GM19324 (cell line): Measurements from ENCODE around the gene FBRSL1.
"Not testable (repeated sequence)": the region's sequence is repeated elsewhere in the genome, so short reads cannot be mapped to it uniquely, and the experiment has no call there.

ENCODE experiments used
- ATAC-seq: cut with Tn5 transposase; IDR thresholded peaks from one replicate; pipeline ENCODE4 v1.9.1; 2021; ENCODE audit warnings: mild to moderate bottlenecking, moderate library complexity; ENCODE audit not compliant: unreplicated experiment, low FRiP score

Gene FBRSL1

DNA sequence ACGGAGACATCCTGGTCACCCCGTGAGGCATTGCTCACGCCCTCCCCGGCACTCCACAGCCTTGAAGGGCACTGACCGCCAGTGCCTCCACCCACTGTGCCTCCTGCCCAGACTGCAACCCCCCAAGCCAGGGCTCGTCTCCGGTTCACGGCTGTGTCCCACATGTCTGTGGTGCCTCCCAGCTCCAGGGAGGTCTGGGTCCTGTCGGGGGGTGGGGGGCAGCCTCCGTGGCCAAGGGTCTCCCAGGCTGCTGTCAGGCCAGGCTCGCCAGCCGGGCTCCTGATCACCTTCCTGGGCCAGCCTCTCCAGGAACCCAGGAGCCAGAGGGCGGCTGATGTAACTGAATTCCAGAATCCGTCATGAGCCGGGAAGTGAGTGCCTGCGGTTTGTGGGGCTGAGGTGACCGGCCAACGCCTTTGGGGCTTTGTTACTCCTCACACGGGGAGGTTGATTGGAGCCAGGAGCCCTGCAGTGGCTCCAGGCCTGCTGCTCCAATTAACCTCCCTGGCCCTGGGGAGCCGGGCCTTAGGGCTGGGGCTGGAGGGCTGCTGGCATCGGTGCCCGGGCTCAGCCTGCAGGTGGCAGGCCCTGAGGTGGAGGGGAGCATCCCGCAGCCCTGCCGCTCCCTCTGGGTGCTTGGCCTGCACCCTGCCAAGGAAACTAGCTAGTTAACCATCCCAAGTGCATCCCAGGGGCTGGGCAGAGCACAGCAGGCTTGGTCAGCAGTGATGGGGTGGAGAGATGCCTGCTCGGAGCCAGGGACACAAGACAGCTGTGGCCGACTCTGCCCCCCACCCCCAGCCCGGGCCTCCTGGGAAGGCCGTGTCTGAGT lies 36.4 kb upstream of the FBRSL1 start:
- no peak for ATAC-seq

DNA sequence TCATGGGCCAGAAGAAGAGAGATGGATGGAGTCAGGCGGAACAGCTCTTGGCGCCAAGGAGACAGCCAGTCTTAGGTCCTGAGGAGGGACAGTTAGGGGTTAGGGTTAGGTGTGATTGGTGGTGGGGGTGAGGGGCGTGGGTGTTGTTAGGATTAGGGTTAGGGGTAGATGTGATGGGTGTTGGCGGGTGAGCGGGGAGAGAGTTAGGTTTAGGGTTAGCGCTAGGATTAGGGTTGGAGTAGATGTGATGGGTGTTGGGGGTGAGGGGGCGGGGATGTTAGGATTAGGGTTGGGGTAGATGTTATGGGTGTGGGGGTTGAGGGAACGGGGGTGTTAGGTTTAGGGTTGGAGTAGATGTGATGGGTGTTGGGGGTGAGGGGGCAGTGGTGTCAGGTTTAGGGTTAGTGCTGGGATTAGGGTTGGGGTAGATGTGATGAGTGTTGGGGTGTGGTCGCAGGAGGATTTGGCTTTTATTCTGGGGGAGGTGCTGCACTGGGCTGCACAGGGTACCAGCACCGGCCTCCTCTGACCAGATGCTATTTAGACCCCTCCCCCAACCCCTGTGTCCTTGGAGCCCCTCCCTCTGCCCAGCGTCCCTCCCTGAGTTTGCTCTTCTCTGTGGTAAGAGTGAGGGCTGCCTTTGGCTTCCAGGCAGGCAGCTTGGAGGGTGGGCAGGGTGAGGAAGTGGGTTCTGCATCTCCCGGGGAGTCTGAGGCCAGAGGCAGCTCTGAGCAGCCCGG lies 35.6 kb upstream of the FBRSL1 start:
- no peak for ATAC-seq

DNA sequence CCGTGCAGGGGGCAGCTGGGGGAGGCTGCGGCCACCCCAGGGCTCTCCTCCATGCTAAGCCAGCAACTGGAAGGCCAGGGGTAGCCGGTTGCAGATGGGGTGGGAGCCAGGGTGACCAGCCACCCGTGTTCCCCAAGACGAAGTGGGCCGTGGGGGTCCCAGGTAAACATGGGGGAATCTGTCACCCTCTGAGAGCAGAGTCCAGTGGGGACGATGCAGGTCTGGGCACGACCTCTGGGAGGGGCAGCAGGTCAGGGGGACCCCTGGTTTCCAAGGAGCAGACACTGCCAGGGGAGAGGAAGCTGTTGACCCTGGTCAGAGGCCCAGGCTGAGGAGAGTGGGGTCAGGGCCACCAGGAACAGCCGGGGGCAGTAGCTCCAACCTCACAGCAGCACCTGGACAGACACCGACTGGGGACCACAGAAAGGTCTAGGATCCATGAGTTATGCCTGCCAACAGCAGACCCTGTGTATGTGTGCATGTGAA lies 35.0 kb upstream of the FBRSL1 start:
- ATAC-seq: no peak

DNA sequence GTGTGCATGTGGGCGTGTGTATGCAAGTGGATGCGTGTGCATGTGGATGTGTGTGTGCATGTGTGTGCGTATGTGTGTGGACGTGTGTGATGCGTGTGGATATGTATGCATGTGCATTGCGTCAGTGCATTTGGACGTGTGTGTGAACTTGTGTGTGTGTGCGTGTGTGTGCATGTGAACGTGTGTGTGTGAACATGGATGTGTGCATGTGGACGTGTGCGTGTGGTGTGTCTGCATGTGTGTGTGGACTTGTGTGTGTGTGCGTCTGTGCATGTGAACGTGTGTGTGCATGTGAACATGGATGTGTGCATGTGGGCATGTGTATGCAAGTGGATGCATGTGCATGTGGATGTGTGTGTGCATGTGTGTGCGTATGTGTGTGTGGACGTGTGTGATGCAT lies 34.4 kb upstream of the FBRSL1 start:
- ATAC-seq: no peak

DNA sequence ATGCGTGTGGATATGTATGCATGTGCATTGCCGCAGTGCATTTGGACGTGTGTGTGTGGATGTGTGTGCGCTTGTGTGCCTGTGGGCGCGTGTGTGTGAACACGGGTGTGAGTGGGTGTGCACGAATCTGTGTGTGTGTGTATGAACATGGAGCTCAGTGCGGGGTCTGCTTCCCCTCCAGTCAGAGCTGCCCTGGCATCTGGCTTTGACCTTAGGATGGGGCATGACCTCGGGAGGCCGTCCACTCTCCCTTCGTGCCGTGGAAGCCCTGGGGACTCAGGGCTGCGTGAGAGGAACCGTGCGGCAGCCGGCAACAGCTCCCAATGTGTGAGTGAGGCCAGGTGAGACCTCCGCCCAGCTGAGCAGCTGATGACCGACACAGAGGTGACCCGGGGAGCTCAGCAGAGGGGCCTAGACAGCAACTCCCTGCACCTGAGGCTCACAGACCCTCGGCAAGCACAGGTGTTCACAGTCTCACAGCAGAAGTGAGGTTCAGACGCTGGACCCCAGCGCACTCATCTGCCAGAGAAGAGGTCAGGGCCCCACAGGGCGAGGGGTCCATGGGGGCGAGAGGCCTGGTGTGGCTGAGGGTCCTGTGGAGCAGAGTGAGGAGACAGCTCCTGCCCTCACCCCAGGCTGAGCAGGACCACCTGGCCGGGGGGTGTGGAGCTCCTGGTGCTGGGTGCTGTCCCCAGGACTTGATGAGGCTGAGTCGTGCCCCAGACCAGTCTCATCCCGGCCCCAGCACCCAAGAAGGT lies 33.6 kb upstream of the FBRSL1 start:
- no peak for ATAC-seq

DNA sequence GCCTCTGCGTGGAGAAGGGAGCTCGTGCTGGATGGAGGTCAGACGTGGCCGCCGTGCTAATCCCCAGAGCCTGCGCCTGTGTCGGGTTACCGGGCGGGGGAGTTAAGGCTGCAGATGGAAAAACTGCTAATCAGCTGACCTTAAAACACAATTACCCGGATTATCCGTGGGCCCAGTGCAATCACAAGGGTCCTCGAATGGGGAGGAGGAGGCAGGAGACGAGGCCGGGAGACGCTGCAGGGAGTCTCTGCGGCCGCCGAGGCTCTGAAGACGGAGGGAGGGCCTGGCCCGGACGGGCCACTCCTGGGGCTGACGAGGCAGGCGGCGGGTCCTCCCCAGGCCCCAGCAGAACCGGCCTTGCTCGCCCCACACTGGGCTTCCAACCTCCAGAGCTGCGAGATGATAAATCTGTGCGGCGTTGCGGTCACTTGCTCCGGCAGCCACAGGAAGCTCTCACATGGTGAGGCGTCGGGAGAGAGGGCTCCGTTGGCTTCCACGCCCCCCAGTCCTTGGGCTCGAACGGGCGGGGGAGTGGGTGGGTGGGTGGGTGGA lies 32.9 kb upstream of the FBRSL1 start:
- ATAC-seq: no peak

DNA sequence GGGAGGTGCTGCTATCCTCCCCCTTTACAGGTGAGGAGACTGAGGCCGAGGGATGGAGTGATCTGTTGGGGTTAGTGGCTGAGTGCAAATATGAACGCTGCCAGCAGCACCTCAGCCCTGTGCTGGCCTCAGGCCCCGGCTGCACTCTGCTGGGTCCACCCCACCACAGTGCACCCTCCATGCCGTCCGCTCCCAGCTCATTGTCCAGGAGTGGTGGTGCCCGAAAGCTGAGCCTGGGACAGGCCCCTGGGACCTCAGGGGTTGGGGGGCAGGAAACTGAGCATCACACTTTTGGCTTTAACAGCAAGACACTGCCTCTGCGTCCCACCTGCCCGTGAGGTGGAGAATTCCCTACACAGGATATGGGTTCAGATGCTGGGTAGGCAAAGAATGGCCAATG lies 31.5 kb upstream of the FBRSL1 start:
- ATAC-seq: no peak

DNA sequence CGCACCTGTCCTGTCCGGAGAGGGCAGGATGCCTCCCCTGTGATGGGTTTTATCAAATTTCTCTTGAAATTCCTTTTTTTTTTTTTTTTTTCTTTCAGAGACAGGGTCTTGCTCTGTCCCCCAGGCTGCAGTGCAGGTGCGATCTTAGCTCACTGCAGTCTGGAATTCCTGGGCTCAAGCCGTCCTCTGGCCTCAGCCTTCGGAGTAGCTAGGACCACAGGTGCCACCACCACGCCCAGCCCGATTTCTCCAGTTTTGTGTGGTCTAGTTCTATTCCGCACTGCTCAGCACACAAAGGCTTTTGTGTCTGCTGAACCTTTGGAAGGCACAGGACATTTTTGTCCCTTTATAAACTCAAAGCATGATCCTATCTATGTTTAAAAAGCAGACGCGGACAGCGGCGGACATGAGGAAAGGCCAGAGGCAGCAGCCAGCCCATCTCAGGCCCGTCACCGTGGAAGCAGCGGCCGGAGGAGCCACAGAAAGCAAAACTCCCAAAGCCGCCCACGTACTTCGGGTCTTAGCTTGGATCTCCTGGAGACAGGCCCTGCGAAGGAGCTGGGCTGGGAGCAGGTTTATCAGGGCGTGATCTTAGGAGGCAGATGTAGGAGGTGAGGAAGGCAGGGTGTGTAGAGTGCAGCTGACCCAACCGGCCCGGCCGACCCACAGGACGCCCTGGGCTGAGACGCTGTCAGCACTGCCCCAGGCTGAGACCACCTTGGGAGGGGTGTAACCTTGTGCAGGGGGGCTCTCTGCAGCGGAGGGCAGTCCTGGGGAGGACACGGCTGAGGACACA lies 30.9 kb upstream of the FBRSL1 start:
- no peak for ATAC-seq

DNA sequence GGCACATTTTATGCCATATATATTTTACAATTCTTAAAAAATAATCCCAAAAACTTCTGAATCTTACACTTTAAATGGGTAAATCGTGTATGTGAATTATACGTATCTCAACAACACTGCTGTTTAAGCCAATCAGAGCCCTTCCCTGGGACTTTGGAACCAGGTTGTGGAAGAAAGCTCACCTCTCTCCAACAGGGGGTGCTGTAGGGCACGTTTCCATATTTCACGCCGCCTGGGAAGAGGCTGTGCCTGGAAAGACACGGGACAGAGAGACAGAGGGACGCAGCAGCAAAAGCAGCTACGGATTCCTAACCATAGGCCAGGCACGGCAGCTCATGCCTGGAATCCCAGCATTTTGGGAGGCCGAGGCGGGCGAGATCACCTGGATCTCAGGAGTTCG lies 29.4 kb upstream of the FBRSL1 start:
- no peak for ATAC-seq

DNA sequence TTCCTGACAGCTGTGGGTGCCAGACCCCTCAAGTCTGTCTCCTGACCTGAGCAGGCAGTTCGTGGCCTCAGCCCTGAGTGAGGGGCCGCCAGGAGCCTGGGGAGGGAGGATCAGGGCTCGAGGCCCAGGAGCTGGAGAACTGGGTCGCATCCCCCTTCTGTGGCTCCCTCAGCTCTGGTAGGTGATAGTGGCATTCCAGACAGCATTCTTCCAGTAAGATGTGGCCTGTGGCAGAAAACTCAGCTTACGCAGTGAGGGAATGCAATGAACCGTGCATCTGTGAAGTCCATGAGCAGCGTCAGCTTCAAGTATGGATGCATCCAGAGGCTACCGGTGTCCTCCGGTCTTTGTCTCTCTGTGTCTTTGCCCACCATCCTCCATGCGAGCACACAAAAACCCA lies 28.4 kb upstream of the FBRSL1 start:
- ATAC-seq: no peak

DNA sequence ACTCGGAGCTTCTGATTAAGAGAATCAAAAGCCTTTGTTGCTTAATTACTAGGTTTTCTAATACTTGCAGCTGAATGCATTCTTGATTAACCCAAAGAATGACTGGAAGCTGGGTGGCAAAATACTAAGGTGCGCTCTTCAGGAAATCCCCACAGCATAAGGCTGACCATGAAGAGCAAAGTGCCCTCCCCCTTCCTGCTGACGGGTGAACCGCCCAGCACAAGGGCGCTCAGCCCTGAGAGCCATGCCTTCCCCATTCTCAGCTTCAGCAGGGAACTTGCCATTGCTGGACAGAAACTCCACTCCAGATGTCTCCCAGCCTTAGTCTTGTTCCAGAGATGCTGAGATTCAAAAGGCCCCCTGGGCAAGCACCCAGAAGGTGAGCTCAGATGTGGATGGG lies 27.2 kb upstream of the FBRSL1 start:
- no peak for ATAC-seq

DNA sequence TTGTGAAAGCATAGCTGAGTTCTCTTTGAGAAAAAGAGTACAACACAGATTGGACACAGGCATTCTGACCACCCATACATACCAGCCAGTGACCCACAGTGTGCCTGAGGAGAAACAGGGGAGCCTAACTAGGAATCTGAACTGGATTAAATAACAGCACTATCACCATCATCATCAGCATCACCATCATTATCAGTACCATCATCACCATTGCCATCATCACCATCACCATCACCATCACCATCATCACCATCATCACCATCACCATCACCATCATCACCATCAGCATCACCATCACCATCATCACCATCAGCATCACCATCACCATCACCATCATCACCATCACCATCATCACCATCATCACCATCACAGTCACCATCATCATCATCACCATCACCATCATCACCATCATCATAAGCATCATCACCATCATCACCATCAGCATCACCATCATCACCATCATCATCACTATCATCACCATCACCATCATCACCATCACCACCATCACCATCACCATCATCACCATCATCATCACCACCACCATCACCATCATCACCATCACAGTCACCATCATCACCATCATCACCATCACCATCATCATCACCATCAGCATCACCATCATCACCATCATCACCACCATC lies 26.5 kb upstream of the FBRSL1 start:
- not testable (repeated sequence) for ATAC-seq

DNA sequence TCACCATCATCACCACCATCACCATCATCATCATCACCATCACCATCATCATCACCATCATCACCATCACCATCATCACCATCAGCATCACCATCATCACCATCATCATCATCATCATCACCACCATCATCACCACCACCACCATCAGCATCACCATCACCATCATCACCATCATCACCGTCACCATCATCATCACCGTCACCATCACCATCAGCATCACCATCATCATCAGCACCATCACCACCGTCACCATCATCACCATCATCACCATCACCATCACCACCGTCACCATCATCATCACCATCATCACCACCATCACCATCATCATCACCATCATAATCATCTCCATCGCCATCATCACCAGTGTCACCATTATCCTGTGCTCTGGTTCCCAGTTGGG lies 25.6 kb upstream of the FBRSL1 start:
- not testable (repeated sequence) for ATAC-seq

DNA sequence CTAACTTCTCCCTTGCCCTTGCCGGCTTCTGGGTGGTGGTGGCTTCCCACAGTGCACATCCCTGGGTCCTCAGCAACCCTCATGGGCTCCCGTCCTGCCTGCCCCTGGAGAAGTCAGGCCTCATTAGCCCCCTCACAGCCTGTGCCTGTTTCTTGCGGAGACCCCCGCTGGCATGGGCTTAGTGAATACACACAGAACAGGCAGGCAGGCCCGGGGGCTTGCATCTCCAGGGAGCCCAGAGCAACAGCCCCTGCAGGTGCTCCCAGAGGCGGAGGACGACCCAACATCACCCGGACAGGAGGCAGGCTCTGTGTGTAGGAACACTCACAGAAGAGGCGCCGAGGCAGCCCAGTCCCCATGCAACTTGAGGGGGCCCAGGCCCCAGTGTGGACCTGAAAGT lies 25.1 kb upstream of the FBRSL1 start:
- ATAC-seq: no peak

DNA sequence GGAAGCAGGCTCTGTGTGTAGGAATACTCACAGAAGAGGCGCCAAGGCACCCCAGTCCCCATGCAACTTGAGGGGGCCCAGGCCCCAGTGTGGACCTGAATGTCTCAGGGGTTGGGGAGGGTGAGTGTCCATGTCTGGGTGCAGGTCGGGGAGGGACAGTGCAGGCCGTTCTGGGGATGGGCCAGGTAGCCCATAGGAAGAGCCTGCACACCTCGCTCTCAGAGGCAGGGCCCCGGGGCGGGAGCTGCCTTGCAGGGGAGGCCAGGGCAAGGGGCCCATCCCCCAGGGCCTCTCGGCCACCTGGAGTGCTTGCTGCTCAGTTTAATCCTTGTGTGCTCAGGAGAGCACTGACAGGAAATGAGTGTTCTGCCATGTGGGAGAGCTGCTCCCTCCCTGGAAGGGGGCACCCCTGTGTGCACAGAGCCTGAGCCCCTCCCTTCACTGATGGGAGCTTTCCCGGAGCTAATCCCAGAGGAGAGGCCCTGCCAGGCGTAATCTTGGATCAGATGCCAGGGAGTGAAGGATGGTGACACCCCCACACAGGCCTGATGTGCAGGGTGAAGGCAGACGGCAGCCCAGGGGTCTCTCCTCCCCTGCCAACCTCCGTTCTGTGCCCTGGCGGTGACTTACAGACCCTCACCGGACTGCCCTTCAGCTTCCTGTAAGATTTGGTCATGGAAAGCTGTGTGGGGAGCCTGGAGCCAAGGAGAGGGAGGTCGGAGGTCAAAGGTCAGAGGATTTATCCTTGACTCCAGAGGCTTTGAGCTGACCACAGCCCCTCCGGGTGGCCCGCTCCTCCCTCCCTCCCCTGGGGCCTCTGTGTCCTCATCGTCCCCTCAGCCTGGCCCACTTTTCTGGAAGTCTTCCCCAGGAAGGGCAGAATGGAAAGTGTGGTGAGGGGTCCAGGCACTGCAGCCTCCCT lies 24.4 kb upstream of the FBRSL1 start:
- no peak for ATAC-seq

DNA sequence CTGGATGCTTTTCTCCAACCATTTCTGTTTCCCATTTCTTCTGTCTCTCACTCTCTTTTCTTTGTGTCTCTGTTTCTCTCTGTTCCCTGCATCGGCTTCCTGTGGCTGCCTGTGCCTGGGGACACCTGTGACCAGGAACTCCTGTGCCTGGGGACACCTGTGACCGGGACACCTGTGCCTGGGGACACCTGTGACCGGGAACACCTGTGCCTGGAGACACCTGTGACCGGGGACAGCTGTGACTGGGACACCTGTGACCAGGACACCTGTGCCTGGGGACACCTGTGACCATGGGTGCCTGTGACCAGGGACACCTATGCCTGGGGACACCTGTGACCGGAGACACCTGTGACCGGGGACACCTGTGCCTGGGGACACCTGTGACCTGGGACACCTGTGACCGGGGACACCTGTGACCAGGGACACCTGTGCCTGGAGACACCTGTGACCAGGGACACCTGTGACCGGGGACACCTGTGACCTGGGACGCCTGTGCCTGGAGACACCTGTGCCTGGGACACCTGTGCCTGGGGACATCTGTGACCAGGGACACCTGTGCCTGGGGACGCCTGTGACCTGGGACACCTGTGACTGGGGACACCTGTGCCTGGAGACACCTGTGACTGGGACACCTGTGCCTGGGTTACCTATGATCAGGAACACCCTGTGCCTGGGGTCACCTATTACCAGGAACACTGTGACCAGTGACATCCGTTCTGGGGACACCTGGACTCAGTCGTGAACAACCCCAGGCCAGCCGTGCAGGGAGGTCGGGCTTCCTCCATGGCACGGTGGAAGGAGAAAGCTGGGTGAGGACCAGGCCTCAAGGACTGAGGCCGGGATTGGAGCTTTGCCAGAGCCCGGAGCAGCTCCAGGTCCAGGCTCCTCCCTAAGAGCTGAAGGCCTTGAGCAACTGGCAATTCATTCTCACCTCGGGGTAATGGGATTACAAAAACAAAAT lies 23.4 kb upstream of the FBRSL1 start:
- ATAC-seq: no peak

DNA sequence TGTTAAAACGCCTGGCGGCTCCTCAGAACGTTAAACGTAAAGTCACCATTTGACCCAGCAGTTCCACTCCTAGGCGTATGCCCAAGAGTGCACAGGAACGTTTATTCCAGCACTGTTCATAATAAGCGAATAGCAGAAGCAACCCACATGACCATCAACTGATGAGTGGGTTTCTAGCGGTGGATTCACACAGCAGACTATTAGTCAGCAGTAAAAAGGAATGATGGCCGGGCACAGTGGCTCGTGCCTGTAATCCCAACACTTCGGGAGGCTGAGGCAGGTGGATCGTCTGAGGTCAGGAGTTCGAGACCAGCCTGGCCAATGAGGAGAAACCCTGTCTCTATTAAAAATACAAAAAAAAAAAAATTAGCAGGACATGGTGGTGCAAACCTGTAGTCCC lies 22.4 kb upstream of the FBRSL1 start:
- ATAC-seq: no peak
